Epithelial cell of prostate (primary cell): ENCODE data around the gene DPP10.
"Not testable (repeated sequence)": the region's sequence is repeated elsewhere in the genome, so short reads cannot be mapped to it uniquely, and the experiment has no call there.

ENCODE experiments used
- DNase-seq: peaks from one replicate; pipeline ENCODE4 v3.0.0-alpha.2; 2011; ENCODE audit warnings: low read depth, low spot score
- H3K27ac ChIP-seq: fragments of 450-650 bp; 2 replicates; pipeline ENCODE4 v1.5.1; 2017; ENCODE audit warnings: mild to moderate bottlenecking

DPP10 gene

GRCh38 chr2:114442510-114442909 lies at the start of gene DPP10:
DPP10 (plus strand) TSS chr2:114442641.
- no peak within 1 kb of the TSS for H3K27ac ChIP-seq
- no peak for DNase-seq

- DNase-seq, result no peak
- H3K27ac ChIP-seq, result no peak overlapping the region
Measured at GRCh38 chr2:114400890-114401289, 41.6 kb upstream of the DPP10 start.

- H3K27ac ChIP-seq, result no peak overlapping the region
- DNase-seq, result no peak
Measured at GRCh38 chr2:114405247-114406116, 37.0 kb upstream of the DPP10 start.

- DNase-seq, result no peak
- no peak overlapping the region for H3K27ac ChIP-seq
Measured at GRCh38 chr2:114406347-114406746, 36.1 kb upstream of the DPP10 start.

- H3K27ac ChIP-seq, DNase-seq: not testable (repeated sequence)
Measured at GRCh38 chr2:114407353-114407752, 35.1 kb upstream of the DPP10 start.

GRCh38 chr2:114421781-114422180 lies 20.7 kb upstream of the DPP10 start:
- no peak overlapping the region for H3K27ac ChIP-seq
- DNase-seq, result no peak

GRCh38 chr2:114424699-114425098 lies 17.7 kb upstream of the DPP10 start:
- no peak for DNase-seq

GRCh38 chr2:114426756-114427155 lies 15.7 kb upstream of the DPP10 start:
- H3K27ac ChIP-seq, result no peak overlapping the region
- no peak for DNase-seq

More at GRCh38 chr2:114424699-114425098, 17.7 kb upstream of the DPP10 start:
- H3K27ac ChIP-seq, result no peak overlapping the region

- no peak overlapping the region for H3K27ac ChIP-seq
- no peak for DNase-seq
Measured at GRCh38 chr2:114436329-114436728, 6.1 kb upstream of the DPP10 start.

GRCh38 chr2:114446571-114446970 lies 4.1 kb downstream of the DPP10 start:
- H3K27ac ChIP-seq, result no peak overlapping the region
- no peak for DNase-seq

GRCh38 chr2:114450639-114451038 lies 8.2 kb downstream of the DPP10 start:
- DNase-seq, result no peak
- H3K27ac ChIP-seq, result no peak overlapping the region

- DNase-seq, result no peak
Measured at GRCh38 chr2:114456566-114456965, 14.1 kb downstream of the DPP10 start.

GRCh38 chr2:114457956-114458355 lies 15.5 kb downstream of the DPP10 start:
- no peak overlapping the region for H3K27ac ChIP-seq
- no peak for DNase-seq

More at GRCh38 chr2:114456566-114456965, 14.1 kb downstream of the DPP10 start:
- H3K27ac ChIP-seq, result no peak overlapping the region

- DNase-seq, result no peak
- H3K27ac ChIP-seq, result no peak overlapping the region
Measured at GRCh38 chr2:114461116-114461515, 18.7 kb downstream of the DPP10 start.

GRCh38 chr2:114464961-114465706 lies 22.7 kb downstream of the DPP10 start:
- H3K27ac ChIP-seq, result no peak overlapping the region
- no peak for DNase-seq

GRCh38 chr2:114468343-114468742 lies 25.9 kb downstream of the DPP10 start:
- DNase-seq, result no peak
- no peak overlapping the region for H3K27ac ChIP-seq

- no peak overlapping the region for H3K27ac ChIP-seq
- no peak for DNase-seq
Measured at GRCh38 chr2:114472246-114472645, 29.8 kb downstream of the DPP10 start.

GRCh38 chr2:114472726-114473125 lies 30.3 kb downstream of the DPP10 start:
- DNase-seq, result no peak
- H3K27ac ChIP-seq, result no peak overlapping the region

- no peak overlapping the region for H3K27ac ChIP-seq
Measured at GRCh38 chr2:114488841-114489530, 46.5 kb downstream of the DPP10 start.

GRCh38 chr2:114495046-114495445 lies 52.6 kb downstream of the DPP10 start:
- H3K27ac ChIP-seq, result no peak overlapping the region
- DNase-seq, result no peak

More at GRCh38 chr2:114488841-114489530, 46.5 kb downstream of the DPP10 start:
- DNase-seq, result no peak

GRCh38 chr2:114496959-114497358 lies 54.5 kb downstream of the DPP10 start:
- H3K27ac ChIP-seq, result no peak overlapping the region
- DNase-seq, result no peak
